Measurements from ENCODE around the gene RNF223. TPM values are rescaled to one million over a fixed set of nuclear protein-coding genes. Genes with fewer than 3 reads are reported as not detected.

The RNF223 gene
- total and polyA plus RNA-seq, 2 of the 13 experiments (the other 11 are each of a cell fraction or from before 2014, with no cell fraction given): 0.03 TPM; not detected in 1

- ATAC-seq (no peak), DNase-seq (ENCODE audit: low spot score) (no peak), FAIRE-seq (no peak)
- TF ChIP-seq KIAA2018 (CRISPR knock-in tag; IDR thresholded peaks at IDR 0.05; ENCODE audit: borderline replicate concordance): no peak
- TF ChIP-seq ZNF136 (CRISPR knock-in tag; IDR thresholded peaks at IDR 0.05; ENCODE audit: low read depth): no peak
- TF ChIP-seq ETV6 (CRISPR knock-in tag; conservative IDR thresholded peaks at IDR 0.05): no peak
- no peak for TF ChIP-seq SRSF1 (optimal IDR thresholded peaks at IDR 0.05; ENCODE audit: low read depth, low read length)
- TF ChIP-seq ZNF547 (CRISPR knock-in tag; IDR thresholded peaks at IDR 0.05): no peak
- TF ChIP-seq SAFB2 (CRISPR knock-in tag; IDR thresholded peaks at IDR 0.05; ENCODE audit: borderline replicate concordance, low read depth): no peak
- TF ChIP-seq FOXC1 (CRISPR knock-in tag; IDR thresholded peaks at IDR 0.05; ENCODE audit: borderline replicate concordance): no peak
- no peak for TF ChIP-seq ZFY (CRISPR knock-in tag; IDR thresholded peaks at IDR 0.05)
- no peak for TF ChIP-seq ZNF33A (CRISPR knock-in tag; IDR thresholded peaks at IDR 0.05; ENCODE audit: borderline replicate concordance)
- no peak for TF ChIP-seq PRDM15 (CRISPR knock-in tag; IDR thresholded peaks at IDR 0.05)
- TF ChIP-seq ZNF367 (CRISPR knock-in tag; IDR thresholded peaks at IDR 0.05; ENCODE audit: borderline replicate concordance): no peak
- H3K4me1 ChIP-seq (ENCODE audit: insufficient read depth, low read length): peaks cover 14% of the 10 kb centered on the region
- H4K20me1 ChIP-seq (ENCODE audit: insufficient read depth, low read length): no peaks in the 10 kb centered on the region
- no peak overlapping the region for H3K4me3 ChIP-seq (replicated peaks in 1 of 3; ENCODE audit: insufficient read depth in 1 of 3, low read depth in 2 of 3, low read length in 3 of 3)
- no peak overlapping the region for H3K4me2 ChIP-seq (ENCODE audit: low read depth, low read length)
- H3K27ac ChIP-seq (ENCODE audit: extremely low read length, insufficient read depth, low read length): no peak overlapping the region
- H3K9me3 ChIP-seq (ENCODE audit: low read length): no peaks in the 10 kb centered on the region
- no peaks in the 10 kb centered on the region for H3K79me2 ChIP-seq (ENCODE audit: insufficient read depth, low read length)
- POLR2A ChIA-PET: no interaction called here
- intact Hi-C loops (cut with micrococcal nuclease; ENCODE audit: unreplicated experiment): no loop called here
- no TSS peak for BruUV-seq (replicated peaks)
- CTCF ChIA-PET (ENCODE audit: low intra/inter-chr PET ratio, low total read pairs): no interaction called here
- WGBS (ENCODE audit: low lambda C conversion rate): 91% methylated on average over 17 of the region's 40 CpGs
- H2AFZ ChIP-seq (ENCODE audit: low read length): no peak overlapping the region
- H3K9ac ChIP-seq (ENCODE audit: insufficient read depth, low read depth, low read length): no peak overlapping the region
- no peaks in the 10 kb centered on the region for H3K27me3 ChIP-seq (ENCODE audit: control insufficient read depth in 1 of 2, insufficient read depth in 2 of 2, low read length in 2 of 2)
- in situ Hi-C loops (cut with HindIII; ENCODE audit: extremely low pct_ligation_motif_present, low pct_unique_long_range_greater_than_20kb): no loop called here
- H3K36me3 ChIP-seq (replicated peaks in 1 of 2; ENCODE audit: control insufficient read depth in 1 of 2, insufficient read depth in 2 of 2, low read length in 2 of 2): no peaks in the 10 kb centered on the region
Measured at GRCh38 chr1:1082776-1083415, 8.8 kb upstream of the RNF223 start.

Measured in HepG2 (cell line).